Astrocyte (in vitro differentiated cells and primary cell): ENCODE results near the gene TARS2. TPM values are rescaled to one million over a fixed set of nuclear protein-coding genes. Genes with fewer than 3 reads are reported as not detected.

ENCODE experiments used
- DNase-seq: peaks from one replicate; pipeline ENCODE4 v3.0.0-alpha.2; 2010; ENCODE audit warnings: low read depth
- FAIRE-seq: peaks from 2 replicates; lab custom pipeline; 2011; peaks lifted over from hg19 to GRCh38; lab: Jason Lieb, UNC
- H2AFZ ChIP-seq: 2 replicates; pipeline ENCODE4 v1.6.0; 2012; ENCODE audit warnings: low read depth, low read length, inconsistent platforms
- H3K27ac ChIP-seq: 2 replicates; pipeline ENCODE4 v1.5.1; 2011; ENCODE audit warnings: low read depth, low read length, inconsistent platforms
- H3K27me3 ChIP-seq: 2 replicates; pipeline ENCODE4 v1.6.0; 2011; ENCODE audit warnings: low read length, inconsistent platforms; ENCODE audit not compliant: insufficient read depth
- H3K36me3 ChIP-seq: 2 replicates; pipeline ENCODE4 v1.5.1; 2011; ENCODE audit warnings: low read length, inconsistent platforms; ENCODE audit not compliant: insufficient read depth
- H3K4me1 ChIP-seq: 2 replicates; pipeline ENCODE4 v1.5.1; 2011; ENCODE audit warnings: low read length, inconsistent platforms; ENCODE audit not compliant: insufficient read depth
- H3K4me2 ChIP-seq: 2 replicates; pipeline ENCODE4 v1.6.0; 2012; ENCODE audit warnings: low read length, inconsistent platforms
- H3K4me3 ChIP-seq: 2 replicates; pipeline ENCODE4 v1.5.1; 2011; ENCODE audit warnings: low read depth, mild to moderate bottlenecking, low read length, inconsistent platforms; ENCODE audit not compliant: insufficient read depth
- H3K79me2 ChIP-seq: 2 replicates; pipeline ENCODE4 v1.6.0; 2012; ENCODE audit warnings: mild to moderate bottlenecking, low read length, inconsistent platforms; ENCODE audit not compliant: insufficient read depth
- H3K9ac ChIP-seq: 2 replicates; pipeline ENCODE4 v1.6.0; 2012; ENCODE audit warnings: mild to moderate bottlenecking, low read length, inconsistent platforms
- H3K9me3 ChIP-seq: 2 replicates; pipeline ENCODE4 v1.5.1; 2012; ENCODE audit warnings: low read depth, mild to moderate bottlenecking, low read length, inconsistent platforms; ENCODE audit not compliant: insufficient read depth
- H4K20me1 ChIP-seq: 2 replicates; pipeline ENCODE4 v1.6.0; 2012; ENCODE audit warnings: low read length, inconsistent platforms; ENCODE audit not compliant: insufficient read depth
- H3K27ac Mint-ChIP-seq: one replicate; pipeline ENCODE4 v1.8.0; 2021; ENCODE audit warnings: mild to moderate bottlenecking, mixed read lengths; ENCODE audit not compliant: unreplicated experiment
- H3K27me3 Mint-ChIP-seq: one replicate; pipeline ENCODE4 v1.8.0; 2021; ENCODE audit warnings: low read depth, mixed read lengths; ENCODE audit not compliant: unreplicated experiment
- H3K36me3 Mint-ChIP-seq: one replicate; pipeline ENCODE4 v1.8.0; 2021; ENCODE audit warnings: low read depth, mixed read lengths; ENCODE audit not compliant: unreplicated experiment
- H3K4me1 Mint-ChIP-seq: one replicate; pipeline ENCODE4 v1.8.0; 2021; ENCODE audit warnings: low read depth, mixed read lengths; ENCODE audit not compliant: unreplicated experiment
- H3K4me3 Mint-ChIP-seq: one replicate; pipeline ENCODE4 v1.8.0; 2021; ENCODE audit warnings: mild to moderate bottlenecking, moderate library complexity, mixed read lengths; ENCODE audit not compliant: unreplicated experiment
- H3K9me3 Mint-ChIP-seq: one replicate; pipeline ENCODE4 v1.8.0; 2021; ENCODE audit warnings: mild to moderate bottlenecking, mixed read lengths; ENCODE audit not compliant: unreplicated experiment
- CTCF ChIP-seq: IDR thresholded peaks from 2 replicates; pipeline ENCODE4 v1.5.1; 2011; ENCODE audit warnings: low read depth, mild to moderate bottlenecking, inconsistent platforms, low read length, moderate library complexity; ENCODE audit not compliant: insufficient read depth
- EZH2 ChIP-seq: IDR thresholded peaks from 2 replicates; pipeline ENCODE4 v1.6.1; 2012; ENCODE audit warnings: mild to moderate bottlenecking, low read length, inconsistent platforms; ENCODE audit not compliant: insufficient read depth
- total RNA-seq: library from RNA; stranded (reverse); gene quantifications from 2 replicates; pipeline ENCODE4 v1.2.1, GENCODE V29; 2021

The TARS2 gene
- total RNA-seq, 1 donor from 2014 or later: 15.5 TPM

- Mint-ChIP-seq H3K9me3 (no peaks in the 10 kb centered on the region), H3K27ac (no peak overlapping the region), H3K27me3 (no peaks in the 10 kb centered on the region), H3K36me3 (peaks cover 33% of the 10 kb centered on the region), H3K4me1 (peaks cover 20% of the 10 kb centered on the region), H3K4me3 (no peak overlapping the region)
- peaks cover 18% of the 10 kb centered on the region for H3K79me2 ChIP-seq
- TF ChIP-seq CTCF (no peak), EZH2 (no peak)
- H3K4me3 ChIP-seq: peak overlapping the region; percentile 61
- peak overlapping the region; percentile 88 for H3K4me2 ChIP-seq
- peak overlapping the region; percentile 79 for H3K9ac ChIP-seq
- FAIRE-seq (no peak), DNase-seq (no peak)
- H4K20me1 ChIP-seq: no peaks in the 10 kb centered on the region
- peaks cover 21% of the 10 kb centered on the region for H3K4me1 ChIP-seq
- peak overlapping the region; percentile 8 for H3K27ac ChIP-seq
- H3K9me3 ChIP-seq: no peaks in the 10 kb centered on the region
- no peaks in the 10 kb centered on the region for H3K27me3 ChIP-seq
- H3K36me3 ChIP-seq: peaks cover 14% of the 10 kb centered on the region
- H2AFZ ChIP-seq: no peak overlapping the region
These were observed 21.8 kb downstream of the TARS2 start for GRCh38 chr1:150508982-150509381.

GRCh38 chr1:150511551-150511950 is 24.3 kb downstream of the TARS2 start:
- no peak overlapping the region for H2AFZ ChIP-seq
- no peak overlapping the region for H3K27ac Mint-ChIP-seq
- H3K36me3 Mint-ChIP-seq: peaks cover 26% of the 10 kb centered on the region
- no peak overlapping the region for H3K27ac ChIP-seq
- H3K9ac ChIP-seq: no peak overlapping the region
- H3K4me3 ChIP-seq: no peak overlapping the region
- H3K4me3 Mint-ChIP-seq: no peak overlapping the region
- H3K79me2 ChIP-seq: peaks cover 18% of the 10 kb centered on the region
- no peaks in the 10 kb centered on the region for H3K27me3 ChIP-seq
- FAIRE-seq (no peak), DNase-seq (no peak)
- H3K36me3 ChIP-seq: peaks cover 3% of the 10 kb centered on the region
- H4K20me1 ChIP-seq: no peaks in the 10 kb centered on the region
- no peaks in the 10 kb centered on the region for H3K9me3 ChIP-seq
- no peaks in the 10 kb centered on the region for H3K9me3 Mint-ChIP-seq
- H3K4me1 Mint-ChIP-seq: peaks cover 25% of the 10 kb centered on the region
- peaks cover 25% of the 10 kb centered on the region for H3K4me1 ChIP-seq
- TF ChIP-seq EZH2: no peak
- no peak for TF ChIP-seq CTCF
- no peaks in the 10 kb centered on the region for H3K27me3 Mint-ChIP-seq
- no peak overlapping the region for H3K4me2 ChIP-seq

- TF ChIP-seq CTCF (no peak), EZH2 (no peak)
- no peaks in the 10 kb centered on the region for H3K36me3 ChIP-seq
- no peaks in the 10 kb centered on the region for H4K20me1 ChIP-seq
- H3K4me3 ChIP-seq: no peak overlapping the region
- no peak overlapping the region for H3K4me3 Mint-ChIP-seq
- DNase-seq (no peak), FAIRE-seq (no peak)
- H3K27ac Mint-ChIP-seq: no peak overlapping the region
- H3K27ac ChIP-seq: no peak overlapping the region
- H3K4me2 ChIP-seq: no peak overlapping the region
- H3K9me3 ChIP-seq: no peaks in the 10 kb centered on the region
- no peaks in the 10 kb centered on the region for H3K27me3 ChIP-seq
- peaks cover 18% of the 10 kb centered on the region for H3K79me2 ChIP-seq
- H3K9me3 Mint-ChIP-seq: no peaks in the 10 kb centered on the region
- H3K4me1 ChIP-seq: peaks cover 25% of the 10 kb centered on the region
- peaks cover 23% of the 10 kb centered on the region for H3K4me1 Mint-ChIP-seq
- no peak overlapping the region for H2AFZ ChIP-seq
- H3K9ac ChIP-seq: no peak overlapping the region
- no peaks in the 10 kb centered on the region for H3K27me3 Mint-ChIP-seq
- H3K36me3 Mint-ChIP-seq: peaks cover 21% of the 10 kb centered on the region
These were observed 24.9 kb downstream of the TARS2 start for GRCh38 chr1:150511985-150512660.
